NB4 (cell line): ENCODE measurements around the gene EDDM3A.

Experiments
- MAX ChIP-seq: IDR thresholded peaks from 2 replicates; pipeline ENCODE4 v1.6.1; 2011; ENCODE audit warnings: low read depth, low read length
- MYC ChIP-seq: IDR thresholded peaks from 2 replicates; pipeline ENCODE4 v1.6.1; 2011; ENCODE audit warnings: low read depth, low read length
- POLR2A ChIP-seq: IDR thresholded peaks from 2 replicates; pipeline ENCODE4 v1.6.1; 2011; ENCODE audit warnings: mild to moderate bottlenecking; ENCODE audit not compliant: insufficient read length; ENCODE audit errors: extremely low read depth
- TF ChIP-seq, protein P1 (sequence below): IDR thresholded peaks from one replicate; pipeline ENCODE4 v1.5.1; 2012; ENCODE audit warnings: low read depth, low read length

DNA sequence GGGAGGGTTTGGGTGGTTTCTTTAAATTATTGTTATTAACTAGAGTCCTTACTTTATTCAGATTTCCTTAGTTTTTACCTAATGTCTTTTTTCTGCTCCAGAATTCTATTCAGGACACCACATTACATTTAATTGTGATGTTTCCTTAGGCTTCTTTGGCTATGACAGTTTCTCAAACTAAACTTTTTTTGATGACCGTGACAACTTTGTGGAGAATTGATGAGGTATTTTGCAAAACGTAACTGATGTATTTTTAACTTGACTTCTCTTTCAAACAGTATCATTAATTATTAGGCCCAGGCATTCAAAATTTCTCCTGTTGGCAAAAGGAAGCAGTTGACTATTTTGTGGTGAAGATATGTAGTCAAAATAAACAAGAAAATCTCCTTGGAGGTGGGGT, 45.9 kb downstream of the EDDM3A start:
- TF ChIP-seq, protein P1, sequence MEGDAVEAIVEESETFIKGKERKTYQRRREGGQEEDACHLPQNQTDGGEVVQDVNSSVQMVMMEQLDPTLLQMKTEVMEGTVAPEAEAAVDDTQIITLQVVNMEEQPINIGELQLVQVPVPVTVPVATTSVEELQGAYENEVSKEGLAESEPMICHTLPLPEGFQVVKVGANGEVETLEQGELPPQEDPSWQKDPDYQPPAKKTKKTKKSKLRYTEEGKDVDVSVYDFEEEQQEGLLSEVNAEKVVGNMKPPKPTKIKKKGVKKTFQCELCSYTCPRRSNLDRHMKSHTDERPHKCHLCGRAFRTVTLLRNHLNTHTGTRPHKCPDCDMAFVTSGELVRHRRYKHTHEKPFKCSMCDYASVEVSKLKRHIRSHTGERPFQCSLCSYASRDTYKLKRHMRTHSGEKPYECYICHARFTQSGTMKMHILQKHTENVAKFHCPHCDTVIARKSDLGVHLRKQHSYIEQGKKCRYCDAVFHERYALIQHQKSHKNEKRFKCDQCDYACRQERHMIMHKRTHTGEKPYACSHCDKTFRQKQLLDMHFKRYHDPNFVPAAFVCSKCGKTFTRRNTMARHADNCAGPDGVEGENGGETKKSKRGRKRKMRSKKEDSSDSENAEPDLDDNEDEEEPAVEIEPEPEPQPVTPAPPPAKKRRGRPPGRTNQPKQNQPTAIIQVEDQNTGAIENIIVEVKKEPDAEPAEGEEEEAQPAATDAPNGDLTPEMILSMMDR = no peak
- TF ChIP-seq MAX (no peak), POLR2A (no peak), MYC (no peak)
